A549 (cell line): ENCODE results near the gene GNG12.

Experiments used
- BHLHE40 ChIP-seq: IDR thresholded peaks from 2 replicates; pipeline ENCODE4 v1.6.1; 2012; ENCODE audit warnings: low read depth, low read length, inconsistent platforms
- CEBPB ChIP-seq, 2 experiments: fragments of >200 bp in 1 of 2; sonication (Bioruptor Twin) in 1 of 2; formaldehyde crosslinking in 1 of 2; IDR thresholded peaks; 2 replicates each; pipeline ENCODE4 v1.6.1; 2012 to 2016
- CHD2 ChIP-seq: fragments of 150-350 bp; IDR thresholded peaks from 2 replicates; pipeline ENCODE4 v1.6.1; 2014; ENCODE audit warnings: low read length; ENCODE audit not compliant: partially characterized antibody
- FOSL2 ChIP-seq, 2 experiments: fragments of 450-650 bp in 1 of 2; fragments of >200 bp in 1 of 2; sonication (Bioruptor Twin) in 1 of 2; formaldehyde crosslinking; IDR thresholded peaks; 2 replicates each; pipeline versions ENCODE4 v1.5.0 to v1.6.1; 2016 to 2020; ENCODE audit warnings: mild to moderate bottlenecking in 1 of 2, moderate library complexity in 1 of 2
- MAX ChIP-seq: IDR thresholded peaks from 2 replicates; pipeline ENCODE4 v1.6.1; 2012
- MYC ChIP-seq: IDR thresholded peaks from 2 replicates; pipeline ENCODE4 v1.6.1; 2012; ENCODE audit warnings: mild to moderate bottlenecking, inconsistent platforms, low read length, improper control_type of control experiment, borderline replicate concordance
- PBX3 ChIP-seq: IDR thresholded peaks from 2 replicates; pipeline ENCODE4 v1.6.1; 2012
- POLR2A ChIP-seq: IDR thresholded peaks from 2 replicates; pipeline ENCODE4 v1.6.1; 2012; ENCODE audit warnings: mild to moderate bottlenecking, low read length
- POLR2AphosphoS2 ChIP-seq: conservative IDR thresholded peaks from 2 replicates; pipeline ENCODE4 v1.6.1; 2012; ENCODE audit warnings: low read length, improper control_type of control experiment, inconsistent platforms
- RARB ChIP-seq: fragments of 250-450 bp; sonication (Bioruptor Pico); IDR thresholded peaks from 2 replicates; pipeline ENCODE4 v1.8.0; 2021; ENCODE audit warnings: mild to moderate bottlenecking, moderate library complexity
- TP53 ChIP-seq: fragments of 250-450 bp; sonication (Bioruptor Pico); IDR thresholded peaks from 2 replicates; pipeline ENCODE4 v1.5.0; 2021; ENCODE audit warnings: mild to moderate bottlenecking, moderate library complexity
- ZFP36 ChIP-seq: fragments of 450-650 bp; IDR thresholded peaks from 2 replicates; pipeline ENCODE4 v1.6.1; 2014; ENCODE audit warnings: borderline replicate concordance; ENCODE audit not compliant: partially characterized antibody
- TF ChIP-seq, protein P1 (sequence below): fragments of >200 bp; sonication (Bioruptor Twin); formaldehyde crosslinking; IDR thresholded peaks from 3 replicates; pipeline ENCODE4 v1.5.1; 2016

GRCh38 chr1:67869233-67869632, 36.0 kb upstream of the GNG12 start:
- TF ChIP-seq, protein P1, sequence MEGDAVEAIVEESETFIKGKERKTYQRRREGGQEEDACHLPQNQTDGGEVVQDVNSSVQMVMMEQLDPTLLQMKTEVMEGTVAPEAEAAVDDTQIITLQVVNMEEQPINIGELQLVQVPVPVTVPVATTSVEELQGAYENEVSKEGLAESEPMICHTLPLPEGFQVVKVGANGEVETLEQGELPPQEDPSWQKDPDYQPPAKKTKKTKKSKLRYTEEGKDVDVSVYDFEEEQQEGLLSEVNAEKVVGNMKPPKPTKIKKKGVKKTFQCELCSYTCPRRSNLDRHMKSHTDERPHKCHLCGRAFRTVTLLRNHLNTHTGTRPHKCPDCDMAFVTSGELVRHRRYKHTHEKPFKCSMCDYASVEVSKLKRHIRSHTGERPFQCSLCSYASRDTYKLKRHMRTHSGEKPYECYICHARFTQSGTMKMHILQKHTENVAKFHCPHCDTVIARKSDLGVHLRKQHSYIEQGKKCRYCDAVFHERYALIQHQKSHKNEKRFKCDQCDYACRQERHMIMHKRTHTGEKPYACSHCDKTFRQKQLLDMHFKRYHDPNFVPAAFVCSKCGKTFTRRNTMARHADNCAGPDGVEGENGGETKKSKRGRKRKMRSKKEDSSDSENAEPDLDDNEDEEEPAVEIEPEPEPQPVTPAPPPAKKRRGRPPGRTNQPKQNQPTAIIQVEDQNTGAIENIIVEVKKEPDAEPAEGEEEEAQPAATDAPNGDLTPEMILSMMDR: no peak
- TF ChIP-seq POLR2A (no peak), POLR2AphosphoS2 (no peak), TP53 (CRISPR knock-in tag) (no peak), MAX (no peak), RARB (CRISPR knock-in tag) (no peak), FOSL2 (IDR thresholded peaks at IDR 0.05) (no peak), FOSL2 (CRISPR knock-in tag; IDR thresholded peaks at IDR 0.05) (no peak), MYC (no peak), CEBPB (IDR thresholded peaks at IDR 0.05) (no peak), ZFP36 (no peak), BHLHE40 (no peak), CHD2 (no peak), PBX3 (no peak)
